ENCODE results near the gene CYP4F22. TPM values are rescaled to one million over a fixed set of nuclear protein-coding genes. Genes with fewer than 3 reads are reported as not detected.
A peak's percentile ranks its signal among the peaks of the same experiment; 100 is the strongest.

CYP4F22 gene
- total RNA-seq, 1 donor from 2014 or later, result not detected

- no peak for DNase-seq (ENCODE audit: extremely low spot score, unreplicated experiment)
- Mint-ChIP-seq H3K9me3 (ENCODE audit: unreplicated experiment) (no peaks in the 10 kb centered on the region), H3K4me1 (ENCODE audit: unreplicated experiment) (no peaks in the 10 kb centered on the region), H3K27me3 (ENCODE audit: unreplicated experiment) (peaks cover 4% of the 10 kb centered on the region), H3K4me3 (ENCODE audit: unreplicated experiment) (no peak overlapping the region), H3K27ac (ENCODE audit: unreplicated experiment) (no peak overlapping the region), H3K36me3 (ENCODE audit: unreplicated experiment) (no peaks in the 10 kb centered on the region)
- TF ChIP-seq CTCF (IDR thresholded peaks at IDR 0.05), result no peak
Measured at GRCh38 chr19:15575406-15575805, 67.1 kb downstream of the CYP4F22 start.

GRCh38 chr19:15576526-15577156, 68.3 kb downstream of the CYP4F22 start:
- no peak overlapping the region for H3K27ac Mint-ChIP-seq (ENCODE audit: unreplicated experiment)
- no peak for TF ChIP-seq CTCF (IDR thresholded peaks at IDR 0.05)
- no peak overlapping the region for H3K4me3 Mint-ChIP-seq (ENCODE audit: unreplicated experiment)
- H3K36me3 Mint-ChIP-seq (ENCODE audit: unreplicated experiment), result no peaks in the 10 kb centered on the region
- H3K4me1 Mint-ChIP-seq (ENCODE audit: unreplicated experiment), result no peaks in the 10 kb centered on the region
- no peaks in the 10 kb centered on the region for H3K9me3 Mint-ChIP-seq (ENCODE audit: unreplicated experiment)
- no peak for DNase-seq (ENCODE audit: extremely low spot score, unreplicated experiment)
- peaks cover 6% of the 10 kb centered on the region for H3K27me3 Mint-ChIP-seq (ENCODE audit: unreplicated experiment)

GRCh38 chr19:15577184-15577771, 69.0 kb downstream of the CYP4F22 start:
- Mint-ChIP-seq H3K4me1 (ENCODE audit: unreplicated experiment) (no peaks in the 10 kb centered on the region), H3K27me3 (ENCODE audit: unreplicated experiment) (peaks cover 6% of the 10 kb centered on the region), H3K4me3 (ENCODE audit: unreplicated experiment) (no peak overlapping the region), H3K9me3 (ENCODE audit: unreplicated experiment) (no peaks in the 10 kb centered on the region), H3K27ac (ENCODE audit: unreplicated experiment) (no peak overlapping the region), H3K36me3 (ENCODE audit: unreplicated experiment) (no peaks in the 10 kb centered on the region)
- no peak for TF ChIP-seq CTCF (IDR thresholded peaks at IDR 0.05)
- no peak for DNase-seq (ENCODE audit: extremely low spot score, unreplicated experiment)

GRCh38 chr19:15583346-15583745, 75.0 kb downstream of the CYP4F22 start:
- TF ChIP-seq CTCF (IDR thresholded peaks at IDR 0.05), result no peak
- peak; percentile 84 for DNase-seq (ENCODE audit: extremely low spot score, unreplicated experiment)
- H3K27ac Mint-ChIP-seq (ENCODE audit: unreplicated experiment), result no peak overlapping the region
- H3K4me3 Mint-ChIP-seq (ENCODE audit: unreplicated experiment), result no peak overlapping the region
- no peaks in the 10 kb centered on the region for H3K9me3 Mint-ChIP-seq (ENCODE audit: unreplicated experiment)
- peaks cover 8% of the 10 kb centered on the region for H3K27me3 Mint-ChIP-seq (ENCODE audit: unreplicated experiment)
- no peaks in the 10 kb centered on the region for H3K4me1 Mint-ChIP-seq (ENCODE audit: unreplicated experiment)
- no peaks in the 10 kb centered on the region for H3K36me3 Mint-ChIP-seq (ENCODE audit: unreplicated experiment)

- no peak for TF ChIP-seq CTCF (IDR thresholded peaks at IDR 0.05)
- H3K4me1 Mint-ChIP-seq (ENCODE audit: unreplicated experiment), result no peaks in the 10 kb centered on the region
- no peaks in the 10 kb centered on the region for H3K9me3 Mint-ChIP-seq (ENCODE audit: unreplicated experiment)
Measured at GRCh38 chr19:15584095-15584494, 75.8 kb downstream of the CYP4F22 start.

More at GRCh38 chr19:15584095-15584494, 75.8 kb downstream of the CYP4F22 start:
- DNase-seq (ENCODE audit: extremely low spot score, unreplicated experiment), result peak; percentile 59
- Mint-ChIP-seq H3K36me3 (ENCODE audit: unreplicated experiment) (no peaks in the 10 kb centered on the region), H3K27me3 (ENCODE audit: unreplicated experiment) (peaks cover 8% of the 10 kb centered on the region), H3K27ac (ENCODE audit: unreplicated experiment) (no peak overlapping the region), H3K4me3 (ENCODE audit: unreplicated experiment) (no peak overlapping the region)

Data from osteocyte (in vitro differentiated cells).